Measurements from ENCODE around the gene XRCC5. TPM values are rescaled to one million over a fixed set of nuclear protein-coding genes. Genes with fewer than 3 reads are reported as not detected.

The XRCC5 gene
- total RNA-seq, 1 donor from 2014 or later = 303 TPM

DNA sequence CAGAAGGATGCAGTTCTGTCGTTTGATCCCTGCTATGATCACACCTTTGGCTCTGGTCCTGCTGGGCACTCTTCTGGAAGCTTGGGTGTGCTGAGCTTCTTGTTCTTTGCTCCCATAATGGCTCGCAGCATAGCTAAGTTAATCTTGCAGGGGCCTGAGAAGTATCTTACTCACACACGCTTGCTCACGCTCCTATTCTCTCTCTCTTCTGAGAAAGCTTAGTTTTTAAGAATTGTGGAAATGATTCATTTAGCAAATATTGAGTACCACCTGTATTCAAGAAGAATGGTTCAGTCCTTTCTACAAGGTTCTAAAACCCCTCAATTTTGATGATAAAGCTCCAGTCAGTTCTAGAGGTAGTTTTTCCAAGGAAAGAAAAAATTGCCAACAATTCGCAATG, 40.6 kb downstream of the XRCC5 start:
- Mint-ChIP-seq H3K27me3 (no peaks in the 10 kb centered on the region), H3K36me3 (ENCODE audit: low read depth) (peaks cover 69% of the 10 kb centered on the region), H3K9me3 (no peaks in the 10 kb centered on the region), H3K27ac (no peak overlapping the region), H3K4me3 (no peak overlapping the region), H3K4me1 (no peaks in the 10 kb centered on the region)
- ChIA-PET POLR2A (interaction anchor here (1.0 kb wide), 1 partner anchor 8 kb away, joined by 3 read pairs; no protein-coding TSS in a partner anchor), CTCF (no interaction called here)
- DNase-seq (no peak), ATAC-seq (ENCODE audit: low read depth) (no peak)
- intact Hi-C loops (cut with micrococcal nuclease) = loop anchor here (2.0 to 5.0 kb wide), 2 partner anchors 13 to 518 kb away; no protein-coding TSS in a partner anchor
- TF ChIP-seq, protein P1, sequence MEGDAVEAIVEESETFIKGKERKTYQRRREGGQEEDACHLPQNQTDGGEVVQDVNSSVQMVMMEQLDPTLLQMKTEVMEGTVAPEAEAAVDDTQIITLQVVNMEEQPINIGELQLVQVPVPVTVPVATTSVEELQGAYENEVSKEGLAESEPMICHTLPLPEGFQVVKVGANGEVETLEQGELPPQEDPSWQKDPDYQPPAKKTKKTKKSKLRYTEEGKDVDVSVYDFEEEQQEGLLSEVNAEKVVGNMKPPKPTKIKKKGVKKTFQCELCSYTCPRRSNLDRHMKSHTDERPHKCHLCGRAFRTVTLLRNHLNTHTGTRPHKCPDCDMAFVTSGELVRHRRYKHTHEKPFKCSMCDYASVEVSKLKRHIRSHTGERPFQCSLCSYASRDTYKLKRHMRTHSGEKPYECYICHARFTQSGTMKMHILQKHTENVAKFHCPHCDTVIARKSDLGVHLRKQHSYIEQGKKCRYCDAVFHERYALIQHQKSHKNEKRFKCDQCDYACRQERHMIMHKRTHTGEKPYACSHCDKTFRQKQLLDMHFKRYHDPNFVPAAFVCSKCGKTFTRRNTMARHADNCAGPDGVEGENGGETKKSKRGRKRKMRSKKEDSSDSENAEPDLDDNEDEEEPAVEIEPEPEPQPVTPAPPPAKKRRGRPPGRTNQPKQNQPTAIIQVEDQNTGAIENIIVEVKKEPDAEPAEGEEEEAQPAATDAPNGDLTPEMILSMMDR (IDR thresholded peaks at IDR 0.05) = no peak

DNA sequence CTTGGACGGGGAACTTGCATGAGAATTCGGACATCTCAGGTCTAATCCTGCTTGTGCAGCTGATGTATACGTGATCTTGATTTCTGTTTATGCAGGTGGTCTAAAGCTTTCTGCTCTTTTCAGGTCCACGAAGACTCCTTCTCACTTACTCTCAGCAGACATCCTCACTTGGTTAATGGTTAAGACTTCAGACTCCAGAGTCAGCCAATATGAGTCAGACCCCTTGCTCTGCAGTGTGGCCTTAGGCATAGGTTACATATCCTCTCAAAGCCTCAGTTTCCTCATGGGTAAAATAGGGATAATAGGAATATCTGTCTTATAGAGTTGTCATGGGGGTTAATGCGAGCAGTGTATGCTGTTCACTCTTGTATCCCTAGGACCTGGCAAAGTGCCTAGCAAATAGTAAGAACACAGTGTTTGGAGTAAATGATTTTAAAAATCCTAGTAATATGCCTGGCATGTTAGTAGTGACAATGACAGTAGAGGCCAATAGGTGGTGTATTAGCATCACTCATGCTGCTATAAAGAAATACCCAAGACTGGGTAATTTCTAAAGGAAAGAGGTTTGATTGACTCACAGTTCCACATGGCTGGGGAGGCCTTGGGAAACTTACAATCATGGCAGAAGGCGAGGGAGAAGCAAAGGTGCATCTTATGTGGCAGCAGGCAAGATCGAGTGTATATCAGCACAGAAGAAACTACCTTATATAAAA, 42.3 kb downstream of the XRCC5 start:
- TF ChIP-seq, protein P1 (IDR thresholded peaks at IDR 0.05) = no peak
- Mint-ChIP-seq H3K27ac (no peak overlapping the region), H3K36me3 (ENCODE audit: low read depth) (peaks cover 83% of the 10 kb centered on the region), H3K9me3 (no peaks in the 10 kb centered on the region), H3K4me1 (no peaks in the 10 kb centered on the region), H3K27me3 (no peaks in the 10 kb centered on the region), H3K4me3 (no peak overlapping the region)
- CTCF ChIA-PET = no interaction called here
- DNase-seq (no peak), ATAC-seq (ENCODE audit: low read depth) (no peak)
- intact Hi-C loops (cut with micrococcal nuclease) = loop anchor here (5.0 kb wide), 1 partner anchor 516 kb away; no protein-coding TSS in a partner anchor
- POLR2A ChIA-PET = no interaction called here

DNA sequence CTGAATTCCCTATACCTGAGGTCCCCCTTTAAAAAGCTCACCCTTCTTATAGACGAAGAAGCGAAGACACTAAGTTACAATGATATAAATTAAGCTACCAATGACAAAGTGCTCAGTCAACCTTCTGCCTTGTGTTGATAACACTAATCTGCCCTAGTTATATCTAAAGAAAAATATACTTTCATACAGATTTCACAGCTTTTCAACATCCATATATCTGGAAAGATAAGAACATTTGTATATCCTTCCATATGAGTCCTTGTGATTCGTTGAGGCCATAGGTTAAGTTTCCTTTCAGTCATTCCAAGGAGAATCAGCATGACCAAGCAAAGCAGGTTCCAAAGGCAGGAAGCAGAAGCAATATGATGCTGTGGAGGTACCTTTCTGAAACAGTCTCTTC, 46.8 kb downstream of the XRCC5 start:
- Mint-ChIP-seq H3K27ac (no peak overlapping the region), H3K4me1 (peaks cover 3% of the 10 kb centered on the region), H3K4me3 (no peak overlapping the region), H3K9me3 (no peaks in the 10 kb centered on the region), H3K27me3 (no peaks in the 10 kb centered on the region), H3K36me3 (ENCODE audit: low read depth) (peaks cover 89% of the 10 kb centered on the region)
- ChIA-PET POLR2A (no interaction called here), CTCF (no interaction called here)
- DNase-seq (no peak), ATAC-seq (ENCODE audit: low read depth) (no peak)
- TF ChIP-seq, protein P1 (IDR thresholded peaks at IDR 0.05) = no peak
- intact Hi-C loops (cut with micrococcal nuclease) = no loop called here

DNA sequence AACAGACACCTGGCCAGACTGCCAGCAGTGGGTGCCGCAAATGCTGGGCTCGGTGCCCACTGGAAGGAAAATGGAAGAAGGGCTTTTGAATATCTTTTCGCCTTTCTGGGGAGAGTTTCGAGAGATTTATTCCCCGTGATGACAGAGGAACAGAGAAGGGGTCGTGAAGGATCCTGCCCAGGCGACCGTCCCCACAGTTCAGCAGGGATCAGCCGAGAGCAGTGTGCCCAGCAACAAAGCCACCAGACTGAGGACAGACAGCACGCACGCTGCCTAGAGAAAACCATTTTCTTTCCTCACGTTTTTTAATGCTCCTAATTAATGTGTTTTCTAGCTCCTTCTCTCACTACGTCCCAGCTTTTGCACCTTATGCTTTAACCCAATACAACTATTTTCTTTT, 47.7 kb downstream of the XRCC5 start:
- intact Hi-C loops (cut with micrococcal nuclease) = no loop called here
- ATAC-seq (ENCODE audit: low read depth) (no peak), DNase-seq (no peak)
- H3K4me1 Mint-ChIP-seq = peaks cover 3% of the 10 kb centered on the region
- no peaks in the 10 kb centered on the region for H3K9me3 Mint-ChIP-seq
- POLR2A ChIA-PET = no interaction called here
- TF ChIP-seq, protein P1 (IDR thresholded peaks at IDR 0.05) = no peak
- no peak overlapping the region for H3K4me3 Mint-ChIP-seq
- CTCF ChIA-PET = no interaction called here
- H3K27ac Mint-ChIP-seq = no peak overlapping the region
- peaks cover 89% of the 10 kb centered on the region for H3K36me3 Mint-ChIP-seq (ENCODE audit: low read depth)
- no peaks in the 10 kb centered on the region for H3K27me3 Mint-ChIP-seq

DNA sequence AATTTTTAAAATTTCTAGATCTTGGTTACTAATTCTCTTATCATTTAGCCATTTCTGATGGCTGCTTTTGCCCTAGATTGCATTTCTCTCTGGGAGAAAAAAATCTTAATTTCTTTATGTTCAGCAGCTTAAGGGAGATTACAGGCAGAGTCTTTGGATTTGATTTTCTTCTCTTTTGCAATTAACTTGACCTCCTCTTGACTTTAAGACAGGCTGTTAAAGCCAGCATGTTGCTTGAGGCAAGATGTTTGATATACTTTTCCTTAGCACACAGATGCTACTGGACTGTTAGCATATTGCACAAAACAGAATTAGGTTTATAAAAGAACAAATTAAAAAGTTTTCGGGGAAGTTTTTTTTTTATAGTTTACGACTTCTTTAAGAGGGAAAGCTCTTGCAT, 50.0 kb downstream of the XRCC5 start:
- Mint-ChIP-seq H3K36me3 (ENCODE audit: low read depth) (peaks cover 89% of the 10 kb centered on the region), H3K4me3 (no peak overlapping the region), H3K9me3 (no peaks in the 10 kb centered on the region), H3K27me3 (no peaks in the 10 kb centered on the region), H3K4me1 (peaks cover 3% of the 10 kb centered on the region), H3K27ac (no peak overlapping the region)
- ATAC-seq (ENCODE audit: low read depth) = no peak
- TF ChIP-seq, protein P1 (IDR thresholded peaks at IDR 0.05) = no peak
- ChIA-PET POLR2A (interaction anchor here (0.7 kb wide), 1 partner anchor 9 kb away, joined by 4 read pairs; no protein-coding TSS in a partner anchor), CTCF (no interaction called here)
- DNase-seq = no peak
- intact Hi-C loops (cut with micrococcal nuclease) = no loop called here

All from activated B cell treated with CpG ODN at 0.5 μM for 24 hours (primary cell).